DND-41 (cell line): Measurements from ENCODE around the gene TTYH2.

Source experiments
- EZH2 ChIP-seq: IDR thresholded peaks from 3 replicates; pipeline ENCODE4 v1.6.1; 2012; ENCODE audit warnings: borderline replicate concordance, low read depth, mild to moderate bottlenecking, moderate library complexity, low read length, inconsistent platforms; ENCODE audit not compliant: severe bottlenecking
- TF ChIP-seq, protein P1 (sequence below): IDR thresholded peaks from 2 replicates; pipeline ENCODE4 v1.5.1; 2012; ENCODE audit warnings: borderline replicate concordance, low read length, moderate library complexity, mild to moderate bottlenecking; ENCODE audit not compliant: poor library complexity, severe bottlenecking; ENCODE audit errors: extremely low read depth

DNA sequence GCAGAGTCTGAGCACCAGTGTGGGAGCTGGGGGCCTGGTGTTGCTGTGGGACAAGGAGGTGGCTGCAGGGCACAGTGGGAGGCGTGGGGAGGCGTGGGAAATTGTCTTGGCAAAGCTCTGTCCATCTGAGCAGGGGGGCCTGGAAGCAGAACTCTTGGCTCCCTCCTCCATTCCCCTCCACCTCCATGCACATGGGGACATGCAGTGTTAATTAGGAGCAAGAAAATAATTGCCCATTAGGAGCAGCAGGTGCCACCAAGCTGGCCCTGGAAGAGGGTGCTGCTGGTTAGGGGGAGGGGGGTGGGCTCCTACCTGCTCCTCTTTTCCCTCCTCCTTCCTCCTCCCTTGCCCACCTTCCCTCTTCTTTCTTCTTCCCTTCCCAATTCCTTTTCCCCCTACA, 4.5 kb downstream of the TTYH2 start:
- TF ChIP-seq, protein P1, sequence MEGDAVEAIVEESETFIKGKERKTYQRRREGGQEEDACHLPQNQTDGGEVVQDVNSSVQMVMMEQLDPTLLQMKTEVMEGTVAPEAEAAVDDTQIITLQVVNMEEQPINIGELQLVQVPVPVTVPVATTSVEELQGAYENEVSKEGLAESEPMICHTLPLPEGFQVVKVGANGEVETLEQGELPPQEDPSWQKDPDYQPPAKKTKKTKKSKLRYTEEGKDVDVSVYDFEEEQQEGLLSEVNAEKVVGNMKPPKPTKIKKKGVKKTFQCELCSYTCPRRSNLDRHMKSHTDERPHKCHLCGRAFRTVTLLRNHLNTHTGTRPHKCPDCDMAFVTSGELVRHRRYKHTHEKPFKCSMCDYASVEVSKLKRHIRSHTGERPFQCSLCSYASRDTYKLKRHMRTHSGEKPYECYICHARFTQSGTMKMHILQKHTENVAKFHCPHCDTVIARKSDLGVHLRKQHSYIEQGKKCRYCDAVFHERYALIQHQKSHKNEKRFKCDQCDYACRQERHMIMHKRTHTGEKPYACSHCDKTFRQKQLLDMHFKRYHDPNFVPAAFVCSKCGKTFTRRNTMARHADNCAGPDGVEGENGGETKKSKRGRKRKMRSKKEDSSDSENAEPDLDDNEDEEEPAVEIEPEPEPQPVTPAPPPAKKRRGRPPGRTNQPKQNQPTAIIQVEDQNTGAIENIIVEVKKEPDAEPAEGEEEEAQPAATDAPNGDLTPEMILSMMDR = no peak
- no peak for TF ChIP-seq EZH2
